ENCODE measurements around the gene LRG1. TPM values are rescaled to one million over a fixed set of nuclear protein-coding genes. Genes with fewer than 3 reads are reported as not detected.
A peak's percentile ranks its signal among the peaks of the same experiment; 100 is the strongest.

Gene LRG1
- total and polyA plus RNA-seq, 4 donors: 14.4 to 56.7 (median 15.6) TPM

DNA sequence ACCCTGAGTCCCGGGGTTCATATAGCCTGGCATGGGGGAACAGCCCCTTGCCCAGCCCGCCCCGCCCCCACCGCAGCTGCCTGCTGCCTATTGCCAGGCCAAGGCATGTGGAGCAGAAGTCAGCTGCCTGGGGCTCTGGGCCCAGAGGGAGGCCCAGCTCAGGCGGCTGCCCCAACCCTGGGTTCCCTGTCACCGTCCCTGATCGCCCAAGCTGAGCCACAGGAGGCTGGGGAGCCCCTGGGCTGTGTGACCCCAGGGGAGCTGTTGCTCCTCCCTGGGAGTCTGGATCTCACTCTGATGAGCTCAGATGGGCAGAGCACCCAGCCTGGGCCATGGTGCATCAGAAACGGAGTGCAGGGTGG is 22.9 kb downstream of the LRG1 start:
- H3K27me3 ChIP-seq (ENCODE audit: control insufficient read depth in 3 of 3, insufficient read depth in 3 of 3, low read length in 2 of 3): no peaks in the 10 kb centered on the region
- no peaks in the 10 kb centered on the region for H3K9me3 ChIP-seq (ENCODE audit: control insufficient read depth in 4 of 4, insufficient read depth in 3 of 4, low read length in 3 of 4)
- H3K4me3 ChIP-seq: no peak overlapping the region
- no peak overlapping the region for H3K9ac ChIP-seq (ENCODE audit: insufficient read depth in 1 of 2, low read length in 2 of 2)
- TF ChIP-seq, protein P1, sequence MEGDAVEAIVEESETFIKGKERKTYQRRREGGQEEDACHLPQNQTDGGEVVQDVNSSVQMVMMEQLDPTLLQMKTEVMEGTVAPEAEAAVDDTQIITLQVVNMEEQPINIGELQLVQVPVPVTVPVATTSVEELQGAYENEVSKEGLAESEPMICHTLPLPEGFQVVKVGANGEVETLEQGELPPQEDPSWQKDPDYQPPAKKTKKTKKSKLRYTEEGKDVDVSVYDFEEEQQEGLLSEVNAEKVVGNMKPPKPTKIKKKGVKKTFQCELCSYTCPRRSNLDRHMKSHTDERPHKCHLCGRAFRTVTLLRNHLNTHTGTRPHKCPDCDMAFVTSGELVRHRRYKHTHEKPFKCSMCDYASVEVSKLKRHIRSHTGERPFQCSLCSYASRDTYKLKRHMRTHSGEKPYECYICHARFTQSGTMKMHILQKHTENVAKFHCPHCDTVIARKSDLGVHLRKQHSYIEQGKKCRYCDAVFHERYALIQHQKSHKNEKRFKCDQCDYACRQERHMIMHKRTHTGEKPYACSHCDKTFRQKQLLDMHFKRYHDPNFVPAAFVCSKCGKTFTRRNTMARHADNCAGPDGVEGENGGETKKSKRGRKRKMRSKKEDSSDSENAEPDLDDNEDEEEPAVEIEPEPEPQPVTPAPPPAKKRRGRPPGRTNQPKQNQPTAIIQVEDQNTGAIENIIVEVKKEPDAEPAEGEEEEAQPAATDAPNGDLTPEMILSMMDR (IDR thresholded peaks at IDR 0.05; ENCODE audit: control extremely low read depth, extremely low read depth): no peak
- WGBS, 2 donors: 62 to 69% methylated on average over 8 of the region's 8 CpGs
- no peaks in the 10 kb centered on the region for H3K4me1 ChIP-seq (ENCODE audit: control insufficient read depth in 5 of 5, insufficient read depth in 5 of 5, low read length in 5 of 5)
- no peak for DNase-seq
- ATAC-seq (ENCODE audit: insufficient read depth, low FRiP score): no peak
- no peaks in the 10 kb centered on the region for H3K36me3 ChIP-seq (ENCODE audit: control insufficient read depth in 4 of 4, insufficient read depth in 4 of 4, low read length in 4 of 4)
- peak overlapping the region in 1 of 2 donors; percentile 92 for H3K27ac ChIP-seq (ENCODE audit: low read depth in 1 of 2, low read length in 1 of 2)

DNA sequence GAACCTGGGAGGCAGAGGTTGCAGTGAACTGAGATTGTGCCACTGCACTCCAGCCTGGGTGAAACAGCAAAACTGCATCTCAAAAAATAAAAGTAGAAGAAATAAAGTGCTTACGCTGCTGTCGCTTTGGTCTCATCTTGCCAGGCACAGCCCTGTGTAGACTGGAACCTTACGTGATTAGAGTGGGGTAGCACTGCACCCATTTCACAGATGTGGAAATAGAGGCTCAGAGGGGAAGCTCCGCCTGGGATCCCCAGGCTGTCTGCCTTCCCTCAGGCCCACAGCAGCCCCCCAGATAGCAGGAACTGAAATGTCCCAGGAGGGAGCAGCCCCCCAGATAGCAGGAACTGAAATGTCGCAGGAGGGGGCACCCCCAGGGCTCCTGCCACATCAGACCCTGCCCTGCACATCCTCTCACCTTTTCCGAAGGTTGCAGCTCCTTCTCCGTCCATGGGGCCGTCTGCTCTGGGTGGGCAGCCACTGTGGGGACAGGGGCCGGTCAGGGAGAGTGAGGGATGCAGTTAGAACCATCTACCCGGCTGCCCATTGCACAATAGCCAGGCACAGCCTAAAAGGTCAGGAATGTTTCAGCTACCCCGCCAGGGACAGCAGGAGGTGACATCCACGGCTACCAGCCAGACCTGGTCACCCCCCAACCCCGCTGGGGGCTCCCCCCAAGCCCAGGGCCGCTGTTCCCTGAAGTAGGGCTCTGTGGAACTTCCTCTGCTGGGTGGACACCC is 23.5 kb downstream of the LRG1 start:
- ATAC-seq (ENCODE audit: insufficient read depth, low FRiP score) (no peak), DNase-seq (no peak)
- 70 to 72% methylated on average over 14 of the region's 14 CpGs for WGBS, 2 donors
- Histone ChIP-seq H3K4me1 (ENCODE audit: control insufficient read depth in 5 of 5, insufficient read depth in 5 of 5, low read length in 5 of 5) (no peaks in the 10 kb centered on the region), H3K9me3 (ENCODE audit: control insufficient read depth in 4 of 4, insufficient read depth in 3 of 4, low read length in 3 of 4) (no peaks in the 10 kb centered on the region), H3K36me3 (ENCODE audit: control insufficient read depth in 4 of 4, insufficient read depth in 4 of 4, low read length in 4 of 4) (no peaks in the 10 kb centered on the region), H3K27ac (ENCODE audit: low read depth in 1 of 2, low read length in 1 of 2) (peak overlapping the region in 1 of 2 donors; percentile 92), H3K4me3 (no peak overlapping the region), H3K9ac (ENCODE audit: insufficient read depth in 1 of 2, low read length in 2 of 2) (no peak overlapping the region), H3K27me3 (ENCODE audit: control insufficient read depth in 3 of 3, insufficient read depth in 3 of 3, low read length in 2 of 3) (no peaks in the 10 kb centered on the region)
- TF ChIP-seq, protein P1 (IDR thresholded peaks at IDR 0.05; ENCODE audit: control extremely low read depth, extremely low read depth): no peak

DNA sequence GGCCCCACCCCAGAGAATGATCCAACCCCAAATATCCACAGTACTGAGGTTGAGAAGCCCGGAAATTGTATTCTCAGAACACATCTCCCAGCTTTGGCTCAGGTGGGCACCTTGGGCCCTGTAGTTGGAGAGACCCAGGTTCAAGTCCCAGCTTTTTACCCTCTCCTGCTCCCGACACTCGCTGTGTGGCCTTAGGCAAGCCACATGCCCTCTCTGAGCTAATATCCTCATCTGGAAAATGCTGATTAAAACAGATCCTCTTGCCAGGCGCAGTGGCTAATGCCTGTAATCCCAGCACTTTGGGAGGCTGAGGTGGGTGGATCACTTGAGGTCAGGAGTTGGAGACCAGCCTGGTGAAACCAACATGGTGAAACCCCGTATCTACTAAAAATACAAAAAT is 24.1 kb downstream of the LRG1 start:
- Histone ChIP-seq H3K9me3 (ENCODE audit: control insufficient read depth in 4 of 4, insufficient read depth in 3 of 4, low read length in 3 of 4) (no peaks in the 10 kb centered on the region), H3K27ac (ENCODE audit: low read depth in 1 of 2, low read length in 1 of 2) (no peak overlapping the region), H3K4me1 (ENCODE audit: control insufficient read depth in 5 of 5, insufficient read depth in 5 of 5, low read length in 5 of 5) (no peaks in the 10 kb centered on the region), H3K4me3 (no peak overlapping the region), H3K36me3 (ENCODE audit: control insufficient read depth in 4 of 4, insufficient read depth in 4 of 4, low read length in 4 of 4) (no peaks in the 10 kb centered on the region), H3K9ac (ENCODE audit: insufficient read depth in 1 of 2, low read length in 2 of 2) (no peak overlapping the region), H3K27me3 (ENCODE audit: control insufficient read depth in 3 of 3, insufficient read depth in 3 of 3, low read length in 2 of 3) (no peaks in the 10 kb centered on the region)
- ATAC-seq (ENCODE audit: insufficient read depth, low FRiP score) (no peak), DNase-seq (no peak)
- WGBS, 2 donors: 92 to 95% methylated on average over 5 of the region's 5 CpGs
- TF ChIP-seq, protein P1 (IDR thresholded peaks at IDR 0.05; ENCODE audit: control extremely low read depth, extremely low read depth): no peak

DNA sequence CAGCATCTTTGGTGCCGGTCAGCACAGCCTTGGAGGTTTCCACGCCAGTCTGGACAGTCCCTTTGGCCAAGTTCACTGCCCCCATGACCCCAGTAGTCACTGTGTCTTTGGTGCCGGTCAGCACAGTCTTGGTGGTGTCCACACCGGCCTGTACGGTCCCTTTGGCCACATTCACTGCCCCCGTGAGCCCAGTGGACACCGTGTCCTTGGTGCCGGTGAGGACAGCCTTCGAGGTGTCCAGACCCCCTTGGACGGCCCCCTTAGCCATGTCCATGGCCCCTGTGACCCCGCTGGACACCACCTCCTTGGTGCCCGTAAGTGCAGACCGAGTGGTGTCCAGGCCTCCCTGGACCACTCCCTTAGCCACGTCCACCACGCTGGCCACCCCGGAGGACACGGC is 26.6 kb downstream of the LRG1 start:
- H3K27me3 ChIP-seq (ENCODE audit: control insufficient read depth in 3 of 3, insufficient read depth in 3 of 3, low read length in 2 of 3): no peaks in the 10 kb centered on the region
- 93% methylated on average over 17 of the region's 17 CpGs for WGBS, 2 donors
- TF ChIP-seq, protein P1 (IDR thresholded peaks at IDR 0.05; ENCODE audit: control extremely low read depth, extremely low read depth): no peak
- ATAC-seq (ENCODE audit: insufficient read depth, low FRiP score) (no peak), DNase-seq (no peak)
- H3K4me3 ChIP-seq: no peak overlapping the region
- H3K4me1 ChIP-seq (ENCODE audit: control insufficient read depth in 5 of 5, insufficient read depth in 5 of 5, low read length in 5 of 5): no peaks in the 10 kb centered on the region
- H3K9me3 ChIP-seq (ENCODE audit: control insufficient read depth in 4 of 4, insufficient read depth in 3 of 4, low read length in 3 of 4): no peaks in the 10 kb centered on the region
- H3K9ac ChIP-seq (ENCODE audit: insufficient read depth in 1 of 2, low read length in 2 of 2): no peak overlapping the region
- no peak overlapping the region for H3K27ac ChIP-seq (ENCODE audit: low read depth in 1 of 2, low read length in 1 of 2)
- H3K36me3 ChIP-seq (ENCODE audit: control insufficient read depth in 4 of 4, insufficient read depth in 4 of 4, low read length in 4 of 4): no peaks in the 10 kb centered on the region

Measured in lung (tissue), 12 donors.